GM18507 (cell line): Measurements from ENCODE around the gene RUNX2.
A peak's percentile ranks its signal among the peaks of the same experiment; 100 is the strongest.

ENCODE experiments used
- DNase-seq: peaks from one replicate; pipeline ENCODE4 v3.0.0; 2011; ENCODE audit warnings: low read depth; ENCODE audit not compliant: insufficient read length; ENCODE audit errors: extremely low spot score
- FAIRE-seq: peaks from 2 replicates; lab custom pipeline; 2011; peaks lifted over from hg19 to GRCh38; lab: Jason Lieb, UNC

The RUNX2 gene

GRCh38 chr6:45473121-45473993 is 145.2 kb downstream of the RUNX2 start:
- FAIRE-seq (no peak), DNase-seq (no peak)

- FAIRE-seq, result no peak
- DNase-seq, result no peak
Measured at GRCh38 chr6:45474376-45474775, 146.2 kb downstream of the RUNX2 start.

- no peak for FAIRE-seq
- DNase-seq, result no peak
Measured at GRCh38 chr6:45476341-45476740, 148.2 kb downstream of the RUNX2 start.

GRCh38 chr6:45477278-45477677 is 149.1 kb downstream of the RUNX2 start:
- no peak for DNase-seq

GRCh38 chr6:45477790-45478189 is 149.7 kb downstream of the RUNX2 start:
- DNase-seq (no peak), FAIRE-seq (no peak)

More at GRCh38 chr6:45477278-45477677, 149.1 kb downstream of the RUNX2 start:
- no peak for FAIRE-seq

GRCh38 chr6:45478240-45478639 is 150.1 kb downstream of the RUNX2 start:
- FAIRE-seq (no peak), DNase-seq (no peak)

GRCh38 chr6:45479834-45480751 is 152.0 kb downstream of the RUNX2 start:
- peak; percentile 54 for FAIRE-seq
- DNase-seq, result no peak

- FAIRE-seq (no peak), DNase-seq (no peak)
Measured at GRCh38 chr6:45480752-45481415, 152.8 kb downstream of the RUNX2 start.

GRCh38 chr6:45483021-45483420 is 154.9 kb downstream of the RUNX2 start:
- DNase-seq, result no peak
- no peak for FAIRE-seq

GRCh38 chr6:45483501-45483900 is 155.4 kb downstream of the RUNX2 start:
- DNase-seq, result no peak
- no peak for FAIRE-seq

GRCh38 chr6:45486736-45487135 is 158.6 kb downstream of the RUNX2 start:
- no peak for FAIRE-seq
- DNase-seq, result no peak

- FAIRE-seq (no peak), DNase-seq (no peak)
Measured at GRCh38 chr6:45487645-45488044, 159.5 kb downstream of the RUNX2 start.

GRCh38 chr6:45488269-45488668 is 160.1 kb downstream of the RUNX2 start:
- no peak for FAIRE-seq

GRCh38 chr6:45488889-45489288 is 160.8 kb downstream of the RUNX2 start:
- DNase-seq (no peak), FAIRE-seq (no peak)

More at GRCh38 chr6:45488269-45488668, 160.1 kb downstream of the RUNX2 start:
- DNase-seq, result no peak

- DNase-seq (no peak), FAIRE-seq (no peak)
Measured at GRCh38 chr6:45491048-45491735, 163.1 kb downstream of the RUNX2 start.

GRCh38 chr6:45491874-45492273 is 163.7 kb downstream of the RUNX2 start:
- no peak for FAIRE-seq
- no peak for DNase-seq

GRCh38 chr6:45493761-45494160 is 165.6 kb downstream of the RUNX2 start:
- FAIRE-seq (no peak), DNase-seq (no peak)

- DNase-seq, result no peak
- no peak for FAIRE-seq
Measured at GRCh38 chr6:45494416-45495135, 166.4 kb downstream of the RUNX2 start.
